GM21360 (cell line): ENCODE data around the gene MYO5B.
"Not testable (repeated sequence)": the region's sequence is repeated elsewhere in the genome, so short reads cannot be mapped to it uniquely, and the experiment has no call there.

ENCODE experiments used
- ATAC-seq: cut with Tn5 transposase; IDR thresholded peaks from one replicate; pipeline ENCODE4 v1.9.1; 2021; ENCODE audit warnings: mild to moderate bottlenecking, moderate library complexity; ENCODE audit not compliant: unreplicated experiment

The MYO5B gene

GRCh38 chr18:50194631-50195532, at the start of gene MYO5B:
MYO5B (minus strand) TSS chr18:50195147; CDS start chr18:50194793, 354 bp downstream.
- ATAC-seq: peak; percentile 76

DNA sequence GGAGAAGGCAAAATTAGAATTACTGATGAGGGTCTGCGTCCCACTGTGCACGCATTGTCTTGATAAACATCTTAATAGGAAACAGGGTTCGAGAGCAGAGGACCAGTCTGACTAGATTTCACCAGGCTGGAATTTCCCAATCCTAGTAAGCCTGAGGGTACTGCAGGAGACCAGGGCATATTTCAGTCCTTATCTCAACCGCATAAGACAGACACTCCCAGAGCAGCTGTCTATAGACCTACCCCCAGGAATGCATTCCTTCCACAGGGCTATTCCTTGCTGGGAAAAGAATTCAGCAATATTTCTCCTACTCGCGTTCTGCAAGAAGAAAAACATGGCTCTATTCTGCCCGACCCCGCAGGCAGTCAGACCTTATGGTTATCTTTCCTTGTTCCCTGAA, 46.8 kb upstream of the MYO5B start:
- ATAC-seq: not testable (repeated sequence)

- no peak for ATAC-seq
Observed at GRCh38 chr18:50240080-50240563, 45.2 kb upstream of the MYO5B start.

GRCh38 chr18:50232419-50232818, 37.5 kb upstream of the MYO5B start:
- ATAC-seq: no peak

- no peak for ATAC-seq
Observed at GRCh38 chr18:50231621-50232020, 36.7 kb upstream of the MYO5B start.

- not testable (repeated sequence) for ATAC-seq
Observed at GRCh38 chr18:50220249-50220648, 25.3 kb upstream of the MYO5B start.

DNA sequence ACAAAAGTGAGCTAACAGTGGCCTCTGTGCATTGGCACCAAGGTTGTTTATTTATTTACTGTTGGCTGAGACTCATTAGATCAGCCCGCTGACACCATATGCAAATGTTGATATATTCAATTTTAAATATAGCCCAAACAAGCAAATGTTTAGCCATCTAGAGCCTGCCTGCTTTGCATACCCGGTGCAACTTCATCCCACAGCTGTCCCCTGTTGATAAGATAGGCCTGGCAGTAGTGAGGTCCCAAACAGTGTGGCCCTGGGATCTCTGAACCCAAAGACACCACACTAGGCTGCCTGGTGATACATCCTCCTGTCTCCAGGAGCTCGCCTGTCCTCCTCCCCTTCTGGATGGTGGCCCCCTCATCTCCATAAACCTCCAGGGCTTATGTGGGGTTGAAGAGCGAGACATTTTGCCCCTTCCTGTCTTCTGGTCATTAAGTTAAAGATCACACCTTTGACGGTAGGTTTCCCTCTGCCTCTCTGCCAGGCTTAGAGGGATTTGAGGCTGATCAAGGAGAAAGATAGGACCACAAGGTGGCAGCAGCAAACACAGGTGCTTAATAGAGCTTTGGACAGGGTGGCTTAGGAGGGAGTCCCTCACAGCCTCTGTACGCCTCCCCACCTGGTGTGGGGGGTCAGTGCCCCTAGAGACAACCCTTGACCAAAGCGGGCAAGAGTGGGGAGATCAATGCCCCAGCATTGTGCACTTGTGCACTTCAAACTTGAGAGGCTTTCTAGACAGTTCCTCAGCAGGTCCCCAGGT, 23.7 kb upstream of the MYO5B start:
- ATAC-seq: peak; percentile 55

- no peak for ATAC-seq
Observed at GRCh38 chr18:50209311-50209710, 14.4 kb upstream of the MYO5B start.

GRCh38 chr18:50207722-50208121, 12.8 kb upstream of the MYO5B start:
- ATAC-seq: no peak

DNA sequence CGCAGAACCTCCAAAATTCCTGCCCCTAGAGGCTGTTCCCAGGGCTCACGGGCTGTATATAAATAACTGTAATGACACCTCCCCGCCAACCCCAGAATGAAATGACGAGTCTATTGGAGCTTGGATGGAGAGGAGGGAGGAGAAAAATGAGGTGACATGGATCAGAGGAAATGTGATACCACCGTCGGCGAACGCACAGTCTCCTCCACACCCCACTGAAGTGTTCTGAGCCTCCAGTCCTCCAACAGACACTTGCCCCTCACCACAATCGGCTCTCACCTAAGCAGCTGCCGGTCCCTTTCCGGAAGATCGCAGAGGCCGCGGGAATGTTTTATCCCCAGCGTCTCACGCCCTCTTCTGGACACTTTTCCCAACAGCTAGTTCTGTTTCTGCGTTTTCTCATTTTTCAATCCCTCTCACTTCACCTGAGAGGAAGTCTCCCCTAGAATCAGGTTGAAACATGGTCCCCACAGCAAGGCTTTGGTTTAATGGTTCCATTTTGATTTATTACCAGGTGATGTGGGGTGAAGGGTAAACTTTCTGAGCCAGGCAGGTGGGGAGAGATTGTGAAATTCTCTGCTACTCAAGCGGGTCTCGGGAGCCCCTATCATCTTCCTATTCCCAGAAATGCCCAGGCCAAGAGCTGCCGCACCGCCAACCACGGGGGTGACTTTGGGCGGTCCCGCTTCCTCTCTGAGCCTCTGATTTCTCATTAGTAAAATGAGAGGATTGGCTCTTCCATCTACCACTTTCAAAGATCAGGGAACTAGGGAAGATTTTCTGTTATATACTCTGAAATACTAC, 9.1 kb upstream of the MYO5B start:
- no peak for ATAC-seq

GRCh38 chr18:50201476-50202018, 6.6 kb upstream of the MYO5B start:
- no peak for ATAC-seq

DNA sequence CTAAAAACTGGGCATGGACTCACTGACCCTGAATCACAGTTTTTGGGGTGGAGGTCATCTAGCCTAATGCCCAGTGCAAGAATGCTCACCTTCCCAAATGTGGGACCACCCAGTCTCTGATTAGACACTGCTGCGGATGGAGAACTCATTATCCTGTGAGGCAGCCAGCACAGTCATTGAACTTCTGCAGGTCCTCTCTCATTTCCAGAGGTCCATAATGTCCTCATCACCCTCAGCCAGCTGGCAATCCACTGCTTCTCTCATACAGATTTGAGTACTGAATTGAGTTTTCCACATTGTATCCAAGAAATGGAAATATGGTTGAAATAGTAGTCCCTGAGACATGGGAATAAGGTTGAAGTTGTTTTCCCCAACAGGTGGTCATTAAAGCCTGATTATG, 5.0 kb upstream of the MYO5B start:
- ATAC-seq: no peak

DNA sequence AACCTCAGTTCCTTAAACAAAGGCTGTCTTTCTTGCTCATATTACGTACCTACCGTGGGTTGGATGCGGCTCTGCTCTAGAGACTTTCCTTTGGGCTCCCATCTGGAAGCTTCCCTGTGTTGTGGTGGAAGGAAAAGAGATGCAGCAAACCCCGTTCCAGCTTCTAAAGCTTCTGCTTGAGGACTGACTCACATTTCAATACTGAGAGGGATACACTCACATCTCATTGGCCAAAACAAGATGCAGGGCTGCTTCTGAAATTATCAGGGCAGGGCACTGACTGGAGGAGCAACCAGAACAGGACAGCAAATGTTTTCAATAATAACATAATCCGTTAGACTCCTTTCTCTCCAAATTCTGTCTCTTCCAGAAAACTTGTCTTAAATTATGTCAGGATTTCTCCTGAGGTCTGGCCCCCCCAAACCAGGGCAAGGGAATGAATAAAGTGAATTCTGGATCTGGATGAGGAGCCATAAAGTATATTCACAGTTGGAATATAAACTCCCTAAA, 4.5 kb upstream of the MYO5B start:
- no peak for ATAC-seq

GRCh38 chr18:50196261-50196660, 1.3 kb upstream of the MYO5B start:
- no peak for ATAC-seq

DNA sequence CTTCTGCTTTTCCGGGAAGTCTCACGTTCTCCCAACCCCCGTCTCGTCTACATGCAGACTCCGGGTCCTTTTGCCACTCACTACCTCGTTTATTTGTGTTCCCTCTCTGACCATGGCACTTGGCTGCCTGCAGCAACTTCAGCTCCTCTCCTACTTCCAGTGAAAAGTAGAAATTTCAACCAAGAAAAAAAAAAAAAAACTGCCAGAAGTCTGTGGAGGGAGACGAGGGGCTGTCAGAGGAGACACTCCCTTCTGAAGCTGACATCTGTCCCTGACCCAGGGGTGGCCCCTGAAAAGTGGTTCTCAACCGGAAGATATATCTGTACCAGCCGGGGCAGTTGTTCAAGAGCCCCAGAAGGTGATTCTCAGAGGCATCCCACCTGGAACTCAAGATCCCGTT, 742 bp upstream of the MYO5B start:
- ATAC-seq: no peak

DNA sequence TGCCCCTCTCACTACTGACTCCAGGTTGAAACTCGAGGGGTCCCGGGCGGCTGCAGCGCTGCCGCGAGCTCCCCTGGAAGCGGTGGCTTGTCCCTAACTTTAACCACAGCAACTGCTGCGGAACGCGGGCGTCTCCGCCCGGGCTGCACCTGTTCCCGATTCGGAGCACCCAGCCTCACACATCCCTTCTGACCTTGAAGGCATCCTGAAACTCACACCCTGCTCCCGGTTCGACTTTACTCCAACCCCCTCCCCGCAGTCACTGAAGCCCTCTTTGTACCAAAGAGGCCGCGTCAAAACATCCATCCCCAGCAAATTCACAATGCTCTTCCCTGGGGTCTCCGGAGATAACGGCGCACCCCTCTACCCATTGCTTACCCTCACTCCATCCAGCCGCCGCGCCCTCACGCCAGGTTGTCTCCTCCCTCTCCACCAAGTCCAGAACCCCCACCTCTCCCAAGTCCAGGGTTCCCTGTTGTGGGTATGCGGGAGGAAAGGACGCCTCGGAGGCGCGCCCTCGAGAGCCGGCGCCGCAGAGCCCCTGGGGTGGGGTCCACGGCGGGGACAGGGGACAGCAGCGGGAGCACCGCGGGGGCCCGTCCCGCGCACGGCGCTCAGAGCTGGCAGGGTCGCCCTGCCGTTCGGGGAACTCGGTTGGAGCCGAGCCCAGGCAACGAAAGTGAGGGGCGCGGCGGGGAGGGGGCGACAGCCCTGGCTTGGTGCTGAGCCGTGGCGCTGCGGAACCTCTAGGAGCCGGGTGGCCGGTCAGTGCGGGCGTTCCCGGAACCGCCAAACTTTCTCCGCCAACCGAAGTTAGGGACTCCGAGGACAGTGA, 934 bp downstream of the MYO5B start:
- no peak for ATAC-seq

- ATAC-seq: no peak
Observed at GRCh38 chr18:50192995-50193795, 1.8 kb downstream of the MYO5B start.

DNA sequence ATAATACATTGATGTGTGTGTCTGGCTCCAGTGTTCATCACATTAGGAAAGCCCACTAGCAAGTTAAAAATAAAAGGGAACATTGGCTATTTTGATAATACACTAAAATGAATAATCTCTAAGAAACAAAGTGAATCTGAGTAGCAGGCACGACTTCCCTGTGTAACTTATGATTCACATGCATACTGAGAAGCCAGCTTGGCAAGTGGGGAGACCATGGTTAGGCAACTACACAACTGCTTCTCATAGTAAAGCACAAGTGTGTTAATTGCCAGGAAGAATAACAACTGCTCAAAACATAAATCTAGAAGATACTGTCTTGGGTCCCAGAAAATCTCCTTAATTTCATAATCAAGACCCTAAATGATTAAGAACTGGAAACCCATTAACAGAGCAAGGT, 4.0 kb downstream of the MYO5B start:
- no peak for ATAC-seq

DNA sequence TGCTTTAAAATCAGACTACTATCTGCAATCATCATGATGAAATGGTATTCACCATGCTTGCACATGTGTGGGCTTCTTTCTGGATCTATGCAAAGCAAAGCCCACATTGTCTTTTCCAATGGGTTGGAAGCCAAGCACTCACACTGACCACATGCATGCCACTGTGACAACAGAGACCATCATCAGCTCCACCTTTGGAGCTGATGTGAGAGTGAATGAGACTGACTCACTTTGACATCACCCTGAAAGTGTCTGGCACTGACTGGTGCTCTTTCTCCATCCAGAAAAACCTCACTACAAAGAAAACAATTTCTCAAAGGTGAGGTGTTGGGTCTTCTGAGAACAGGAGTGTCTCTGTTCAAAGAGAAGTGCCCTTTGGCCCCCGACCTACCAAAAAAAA, 4.7 kb downstream of the MYO5B start:
- ATAC-seq: no peak
